CD4-positive, alpha-beta T cell (primary cell): Measurements from ENCODE around the gene CXCL16. TPM values are rescaled to one million over a fixed set of nuclear protein-coding genes. Genes with fewer than 3 reads are reported as not detected.
"Not testable (repeated sequence)": the region's sequence is repeated elsewhere in the genome, so short reads cannot be mapped to it uniquely, and the experiment has no call there.

Experiments
- ATAC-seq: fragments of 200-7000 bp; cut with Tn5 transposase; one replicate; pipeline ENCODE4 v1.10.0; 2022; ENCODE audit warnings: mild to moderate bottlenecking; ENCODE audit not compliant: poor library complexity
- CTCF ChIA-PET: fragments of 350-600 bp; sonication (Branson Sonifier 250); formaldehyde crosslinking; loops from one replicate; lab custom pipeline; 2021; ENCODE audit warnings: antibody characterized with exemption, inconsistent platforms; lab: Charles Lee
- POLR2A ChIA-PET: fragments of 350-600 bp; sonication (Branson Sonifier 250); formaldehyde crosslinking; loops from one replicate; lab custom pipeline; 2021; ENCODE audit warnings: antibody characterized with exemption, inconsistent platforms; lab: Charles Lee
- DNase-seq, 14 experiments: peaks; one replicate each; pipeline ENCODE4 v3.0.0-alpha.2; 2013 to 2020; ENCODE audit warnings: mixed read lengths in 2 of 14
- H3K27ac ChIP-seq, 2 donors: one replicate each; pipeline versions ENCODE4 v1.5.1 to v1.7.0; 2013; ENCODE audit warnings: low read length in 2 of 2, low read depth in 1 of 2, mild to moderate bottlenecking in 1 of 2
- H3K27me3 ChIP-seq, 2 experiments: 1 replicate in 1 of 2; 2 replicates in 1 of 2; pipeline versions ENCODE4 v1.6.1 to v1.7.0; 2013; ENCODE audit warnings: low read length in 2 of 2, control low read depth in 1 of 2, mild to moderate bottlenecking in 1 of 2, moderate library complexity in 1 of 2; ENCODE audit not compliant: insufficient read depth in 2 of 2, control insufficient read depth in 1 of 2
- H3K36me3 ChIP-seq: one replicate; pipeline ENCODE4 v1.6.1; 2013; ENCODE audit warnings: low read length, control low read depth; ENCODE audit not compliant: insufficient read depth
- H3K4me1 ChIP-seq: one replicate; pipeline ENCODE4 v1.6.1; 2013; ENCODE audit warnings: low read length, control low read depth; ENCODE audit not compliant: insufficient read depth
- H3K4me3 ChIP-seq: one replicate; pipeline ENCODE4 v1.5.1; 2013; ENCODE audit warnings: mild to moderate bottlenecking, low read length, moderate library complexity
- H3K9me3 ChIP-seq, 2 experiments: 1 replicate in 1 of 2; 2 replicates in 1 of 2; pipeline versions ENCODE4 v1.6.1 to v1.7.0; 2013; ENCODE audit warnings: low read length in 2 of 2, mild to moderate bottlenecking in 2 of 2, control low read depth in 1 of 2, moderate library complexity in 1 of 2; ENCODE audit not compliant: control insufficient read depth in 1 of 2, insufficient read depth in 1 of 2
- H3K27ac Mint-ChIP-seq: one replicate; pipeline ENCODE4 v1.8.0; 2020; ENCODE audit warnings: mixed read lengths
- H3K27me3 Mint-ChIP-seq: one replicate; pipeline ENCODE4 v1.8.0; 2021; ENCODE audit warnings: mixed read lengths
- H3K36me3 Mint-ChIP-seq: one replicate; pipeline ENCODE4 v1.8.0; 2021; ENCODE audit warnings: low read depth, mixed read lengths
- H3K4me1 Mint-ChIP-seq: one replicate; pipeline ENCODE4 v1.8.0; 2021; ENCODE audit warnings: low read depth, mixed read lengths
- H3K4me3 Mint-ChIP-seq: one replicate; pipeline ENCODE4 v1.8.0; 2020; ENCODE audit warnings: mild to moderate bottlenecking, mixed read lengths
- H3K9me3 Mint-ChIP-seq: one replicate; pipeline ENCODE4 v1.8.0; 2020; ENCODE audit warnings: mixed read lengths
- intact Hi-C, 2 experiments: fragments of 100-400 bp; cut with DNase I in 1 of 2; cut with micrococcal nuclease in 1 of 2; formaldehyde crosslinking; loops; one replicate each; pipeline versions ENCODE4 v1.15.1 to v1.9.0; 2023 to 2025; cut with DNase I, micrococcal nuclease
- total RNA-seq, 174 experiments: library from RNA in 2 of 174; stranded (reverse) in 2 of 174; gene quantifications; one replicate each; pipeline ENCODE4 v1.2.3 and lab custom pipeline; 2021 to 2026
- TF ChIP-seq, protein P1 (sequence below): fragments of 200-600 bp; IDR thresholded peaks from one replicate; pipeline ENCODE4 v1.8.0; 2022; ENCODE audit warnings: antibody characterized with exemption, mild to moderate bottlenecking

Gene CXCL16
- total RNA-seq, 2 experiments from 2014 or later: 24.8 to 25.8 TPM

DNA sequence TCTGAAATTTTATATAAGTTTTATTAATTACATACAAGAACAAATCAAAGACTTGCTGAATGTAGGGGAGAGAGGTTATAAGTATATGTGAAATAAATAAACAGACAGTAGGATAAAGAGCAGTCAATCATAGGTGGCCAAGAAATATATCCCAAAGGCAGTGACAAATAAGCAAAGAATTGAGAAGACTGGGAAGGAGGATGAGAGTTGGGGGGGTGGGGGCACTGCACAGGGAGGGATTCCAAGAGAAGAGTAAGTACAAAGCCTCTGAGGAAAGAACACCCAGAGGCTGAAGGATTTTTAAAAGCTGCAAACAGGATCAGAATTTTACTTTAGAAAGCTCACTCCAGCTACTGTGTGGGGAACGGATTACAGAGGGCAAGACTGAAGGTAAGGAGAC, 38.6 kb downstream of the CXCL16 start:
- Histone ChIP-seq H3K27ac (no peak overlapping the region), H3K27me3 (no peaks in the 10 kb centered on the region), H3K4me3 (no peak overlapping the region), H3K9me3 (no peaks in the 10 kb centered on the region), H3K36me3 (peaks cover 2% of the 10 kb centered on the region), H3K4me1 (peaks cover 39% of the 10 kb centered on the region)
- H3K4me1 Mint-ChIP-seq: peaks cover 50% of the 10 kb centered on the region
- H3K9me3 Mint-ChIP-seq: no peaks in the 10 kb centered on the region
- intact Hi-C loops: loop anchor here in 1 of 2 experiments (5.0 kb wide), 1 partner anchor 36 kb away; the partner anchor contains the start of genes CXCL16 and ZMYND15
- ATAC-seq (no peak), DNase-seq (no peak)
- ChIA-PET POLR2A (interaction anchor here (1.3 kb wide), 1 partner anchor 9 kb away, joined by 3 read pairs; the partner anchor contains the start of gene ARRB2), CTCF (interaction anchor here (0.7 kb wide), 1 partner anchor 9 kb away, joined by 3 read pairs; the partner anchor contains the start of gene ARRB2)
- TF ChIP-seq, protein P1, sequence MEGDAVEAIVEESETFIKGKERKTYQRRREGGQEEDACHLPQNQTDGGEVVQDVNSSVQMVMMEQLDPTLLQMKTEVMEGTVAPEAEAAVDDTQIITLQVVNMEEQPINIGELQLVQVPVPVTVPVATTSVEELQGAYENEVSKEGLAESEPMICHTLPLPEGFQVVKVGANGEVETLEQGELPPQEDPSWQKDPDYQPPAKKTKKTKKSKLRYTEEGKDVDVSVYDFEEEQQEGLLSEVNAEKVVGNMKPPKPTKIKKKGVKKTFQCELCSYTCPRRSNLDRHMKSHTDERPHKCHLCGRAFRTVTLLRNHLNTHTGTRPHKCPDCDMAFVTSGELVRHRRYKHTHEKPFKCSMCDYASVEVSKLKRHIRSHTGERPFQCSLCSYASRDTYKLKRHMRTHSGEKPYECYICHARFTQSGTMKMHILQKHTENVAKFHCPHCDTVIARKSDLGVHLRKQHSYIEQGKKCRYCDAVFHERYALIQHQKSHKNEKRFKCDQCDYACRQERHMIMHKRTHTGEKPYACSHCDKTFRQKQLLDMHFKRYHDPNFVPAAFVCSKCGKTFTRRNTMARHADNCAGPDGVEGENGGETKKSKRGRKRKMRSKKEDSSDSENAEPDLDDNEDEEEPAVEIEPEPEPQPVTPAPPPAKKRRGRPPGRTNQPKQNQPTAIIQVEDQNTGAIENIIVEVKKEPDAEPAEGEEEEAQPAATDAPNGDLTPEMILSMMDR: no peak
- H3K36me3 Mint-ChIP-seq: peaks cover 11% of the 10 kb centered on the region
- H3K4me3 Mint-ChIP-seq: peak overlapping the region; percentile 79
- no peaks in the 10 kb centered on the region for H3K27me3 Mint-ChIP-seq
- peak overlapping the region; percentile 91 for H3K27ac Mint-ChIP-seq

- H3K9me3 Mint-ChIP-seq, DNase-seq, H3K9me3 ChIP-seq, ATAC-seq, H3K27ac Mint-ChIP-seq, POLR2A ChIA-PET, H3K4me3 ChIP-seq, H3K27me3 ChIP-seq, H3K27me3 Mint-ChIP-seq, H3K36me3 ChIP-seq, H3K27ac ChIP-seq, H3K4me3 Mint-ChIP-seq: not testable (repeated sequence)
- peaks cover 46% of the 10 kb centered on the region for H3K4me1 Mint-ChIP-seq
- intact Hi-C loops: loop anchor here in 1 of 2 experiments (5.0 kb wide), 1 partner anchor 38 kb away; the partner anchor contains the start of genes CXCL16 and ZMYND15
- H3K36me3 Mint-ChIP-seq: peaks cover 14% of the 10 kb centered on the region
- CTCF ChIA-PET: interaction anchor here (0.7 to 0.9 kb wide), 2 partner anchors 11 to 90 kb away, joined by 3 read pairs; partner anchors contain the start of gene ARRB2
- peaks cover 40% of the 10 kb centered on the region for H3K4me1 ChIP-seq
These were observed 40.2 kb downstream of the CXCL16 start for GRCh38 chr17:4699401-4700056.

DNA sequence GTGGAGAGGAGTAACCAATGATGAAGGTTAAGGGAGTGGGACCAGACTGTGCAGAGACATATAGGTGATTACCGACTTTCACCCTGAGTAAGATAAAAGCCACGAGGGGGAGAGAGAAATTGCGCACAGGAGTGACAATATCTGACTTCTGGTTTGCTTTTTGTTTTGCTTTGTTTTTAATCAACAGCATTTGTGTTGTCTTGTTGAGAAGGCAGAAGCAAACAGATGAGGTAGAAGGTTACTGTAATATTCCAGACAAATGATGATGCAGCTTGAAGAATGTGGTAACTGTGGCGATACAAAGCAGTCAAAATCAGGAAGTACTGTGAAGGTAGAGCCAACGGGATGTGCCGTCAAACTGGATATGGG, 43.3 kb downstream of the CXCL16 start:
- no peaks in the 10 kb centered on the region for H3K27me3 Mint-ChIP-seq
- Histone ChIP-seq H3K4me3 (peak overlapping the region; percentile 32), H3K27ac (peak overlapping the region; percentile 39 to 71), H3K4me1 (peaks cover 23% of the 10 kb centered on the region), H3K36me3 (peaks cover 13% of the 10 kb centered on the region), H3K27me3 (no peaks in the 10 kb centered on the region), H3K9me3 (no peaks in the 10 kb centered on the region)
- peak overlapping the region; percentile 59 for H3K4me3 Mint-ChIP-seq
- POLR2A ChIA-PET: no interaction called here
- intact Hi-C loops: no loop called here
- H3K9me3 Mint-ChIP-seq: no peaks in the 10 kb centered on the region
- CTCF ChIA-PET: interaction anchor here (0.9 to 1.2 kb wide), 2 partner anchors 10 to 94 kb away, joined by 3 to 4 read pairs; no protein-coding TSS in a partner anchor
- H3K4me1 Mint-ChIP-seq: peaks cover 34% of the 10 kb centered on the region
- H3K36me3 Mint-ChIP-seq: peaks cover 38% of the 10 kb centered on the region
- peak overlapping the region; percentile 85 for H3K27ac Mint-ChIP-seq
- TF ChIP-seq, protein P1: no peak
- ATAC-seq (peak; percentile 87), DNase-seq (peak in 3 of 14 experiments; percentile 63 to 77 (median 71))
